Limb (tissue), 2 donors: ENCODE data around the gene SPC24.
"Not testable (repeated sequence)": the region's sequence is repeated elsewhere in the genome, so short reads cannot be mapped to it uniquely, and the experiment has no call there.

ENCODE experiments used
- DNase-seq, 2 donors: peaks; one replicate each; pipeline ENCODE4 v3.0.0-alpha.2; 2016; ENCODE audit errors: extremely low spot score in 2 of 2

Gene SPC24

GRCh38 chr19:11097367-11097766 lies 58.2 kb downstream of the SPC24 start:
- DNase-seq, result not testable (repeated sequence)

DNA sequence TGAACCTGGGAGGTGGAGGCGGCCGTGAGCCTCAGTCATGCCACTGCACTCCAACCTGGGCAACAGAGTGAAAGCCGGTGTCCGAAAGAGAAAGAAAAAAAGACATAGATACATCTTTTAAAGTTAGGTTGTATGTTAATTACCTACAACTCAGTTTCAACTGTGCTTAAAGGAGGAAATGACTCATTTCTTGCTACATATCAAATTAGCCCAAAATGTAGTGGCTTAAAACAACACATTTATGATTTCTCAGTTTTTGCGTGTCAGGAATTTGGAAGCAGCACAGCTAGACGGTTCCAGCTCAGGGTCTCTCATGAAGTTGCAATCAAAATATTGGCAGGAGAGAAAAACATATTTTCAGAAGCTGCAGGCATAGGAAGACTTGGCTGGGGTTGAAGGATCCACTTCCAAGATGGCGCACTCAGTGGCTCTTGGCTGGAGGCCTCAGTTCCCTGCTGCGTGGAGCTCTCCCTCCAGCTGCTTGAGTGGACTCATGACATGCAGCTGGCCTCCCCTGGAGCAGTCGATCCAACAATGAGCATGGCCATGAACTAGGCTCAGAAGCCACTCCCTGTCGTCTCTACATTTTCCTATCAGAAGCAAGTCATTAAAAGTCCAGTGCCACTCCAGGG lies 59.3 kb downstream of the SPC24 start:
- DNase-seq, result peak; percentile 63 to 82
